Type B pancreatic cell (in vitro differentiated cells): ENCODE data around the gene NECTIN4. TPM values are rescaled to one million over a fixed set of nuclear protein-coding genes. Genes with fewer than 3 reads are reported as not detected.
A peak's percentile ranks its signal among the peaks of the same experiment; 100 is the strongest.

Source experiments
- DNase-seq: peaks from one replicate; pipeline ENCODE4 v3.0.0; 2021; ENCODE audit warnings: mixed read lengths; ENCODE audit not compliant: unreplicated experiment; ENCODE audit errors: extremely low spot score
- H3K27ac Mint-ChIP-seq: 2 replicates; pipeline ENCODE4 v1.8.0; 2021; ENCODE audit warnings: mild to moderate bottlenecking, mixed read lengths
- H3K27me3 Mint-ChIP-seq: 2 replicates; pipeline ENCODE4 v1.8.0; 2021; ENCODE audit warnings: mixed read lengths
- H3K36me3 Mint-ChIP-seq: 2 replicates; pipeline ENCODE4 v1.8.0; 2021; ENCODE audit warnings: mixed read lengths
- H3K4me1 Mint-ChIP-seq: one replicate; pipeline ENCODE4 v1.8.0; 2021; ENCODE audit warnings: mixed read lengths; ENCODE audit not compliant: unreplicated experiment
- H3K4me3 Mint-ChIP-seq: 2 replicates; pipeline ENCODE4 v1.8.0; 2021; ENCODE audit warnings: mild to moderate bottlenecking, mixed read lengths
- H3K9me3 Mint-ChIP-seq: 2 replicates; pipeline ENCODE4 v1.8.0; 2021; ENCODE audit warnings: mixed read lengths
- long read RNA-seq: library from polyadenylated mRNA; unstranded; transcript quantifications from one replicate; pipeline ENCODE4 v2.0.0, GENCODE V29; 2020
- total RNA-seq: library from RNA; stranded (reverse); gene quantifications from 2 replicates; pipeline ENCODE4 v1.2.1, GENCODE V29; 2021; ENCODE audit warnings: low replicate concordance
- TF ChIP-seq, protein P1 (sequence below): fragments of 200-600 bp; sonication (generic); conservative IDR thresholded peaks from 2 replicates; pipeline ENCODE4 v1.5.0; 2021; ENCODE audit warnings: antibody characterized with exemption, mild to moderate bottlenecking

Gene NECTIN4
- total RNA-seq = 57.7 and 193 TPM in 2 replicates
- long read RNA-seq, transcript NECTIN4-201 (9 exons, 3,502 nt) = major isoform, 36 of 156 reads
- long read RNA-seq, partial matches to known transcripts = 44 of 156 reads
- long read RNA-seq, other reads (novel, unspliced or antisense) = 74 of 156 reads

DNA sequence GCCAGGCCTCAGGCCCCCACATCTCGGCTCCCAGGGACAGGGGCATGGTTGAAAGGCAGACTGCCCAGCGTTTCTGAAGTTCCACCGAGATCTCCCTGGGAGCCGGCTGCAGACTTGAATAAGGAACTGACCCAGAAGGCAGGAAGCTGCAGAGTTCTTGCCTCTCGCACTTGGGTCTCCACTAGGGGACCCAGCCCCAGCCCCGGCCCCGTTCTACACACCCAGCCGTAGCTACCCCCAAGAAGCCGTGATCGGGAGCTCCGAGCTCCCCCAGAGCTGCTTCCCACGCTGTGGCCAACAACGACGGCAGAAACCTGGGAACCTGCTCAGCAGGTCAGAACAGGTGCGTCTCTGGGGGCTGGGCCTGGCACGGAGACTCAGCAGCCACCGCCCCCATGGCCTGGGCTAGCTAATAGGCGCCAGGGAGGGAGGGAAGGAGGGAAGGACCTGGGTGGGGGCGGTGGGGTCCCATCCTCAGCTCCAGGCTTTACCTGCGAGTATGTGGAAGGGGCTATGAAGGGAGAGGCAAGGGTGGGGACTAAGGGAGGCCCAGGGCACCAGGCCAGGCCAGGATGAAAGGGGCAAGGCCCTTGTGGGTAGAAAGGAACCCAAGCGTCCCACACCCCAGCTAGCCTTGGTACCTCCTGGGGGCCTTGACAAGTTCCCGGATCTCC lies at the start of gene NECTIN4:
TSS of gene NECTIN4 (minus strand) at position 308 of the 674 bp plus-strand sequence. CDS start at position 46, 262 bp downstream.
- Mint-ChIP-seq H3K36me3 (peaks cover 4% of the 10 kb centered on the region), H3K4me1 (peaks cover 2% of the 10 kb centered on the region), H3K27ac (peak within 1 kb of the TSS; percentile 97), H3K27me3 (no peaks in the 10 kb centered on the region), H3K9me3 (no peaks in the 10 kb centered on the region), H3K4me3 (peak within 1 kb of the TSS; percentile 88)
- TF ChIP-seq, protein P1, sequence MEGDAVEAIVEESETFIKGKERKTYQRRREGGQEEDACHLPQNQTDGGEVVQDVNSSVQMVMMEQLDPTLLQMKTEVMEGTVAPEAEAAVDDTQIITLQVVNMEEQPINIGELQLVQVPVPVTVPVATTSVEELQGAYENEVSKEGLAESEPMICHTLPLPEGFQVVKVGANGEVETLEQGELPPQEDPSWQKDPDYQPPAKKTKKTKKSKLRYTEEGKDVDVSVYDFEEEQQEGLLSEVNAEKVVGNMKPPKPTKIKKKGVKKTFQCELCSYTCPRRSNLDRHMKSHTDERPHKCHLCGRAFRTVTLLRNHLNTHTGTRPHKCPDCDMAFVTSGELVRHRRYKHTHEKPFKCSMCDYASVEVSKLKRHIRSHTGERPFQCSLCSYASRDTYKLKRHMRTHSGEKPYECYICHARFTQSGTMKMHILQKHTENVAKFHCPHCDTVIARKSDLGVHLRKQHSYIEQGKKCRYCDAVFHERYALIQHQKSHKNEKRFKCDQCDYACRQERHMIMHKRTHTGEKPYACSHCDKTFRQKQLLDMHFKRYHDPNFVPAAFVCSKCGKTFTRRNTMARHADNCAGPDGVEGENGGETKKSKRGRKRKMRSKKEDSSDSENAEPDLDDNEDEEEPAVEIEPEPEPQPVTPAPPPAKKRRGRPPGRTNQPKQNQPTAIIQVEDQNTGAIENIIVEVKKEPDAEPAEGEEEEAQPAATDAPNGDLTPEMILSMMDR = no peak
- DNase-seq = no peak

DNA sequence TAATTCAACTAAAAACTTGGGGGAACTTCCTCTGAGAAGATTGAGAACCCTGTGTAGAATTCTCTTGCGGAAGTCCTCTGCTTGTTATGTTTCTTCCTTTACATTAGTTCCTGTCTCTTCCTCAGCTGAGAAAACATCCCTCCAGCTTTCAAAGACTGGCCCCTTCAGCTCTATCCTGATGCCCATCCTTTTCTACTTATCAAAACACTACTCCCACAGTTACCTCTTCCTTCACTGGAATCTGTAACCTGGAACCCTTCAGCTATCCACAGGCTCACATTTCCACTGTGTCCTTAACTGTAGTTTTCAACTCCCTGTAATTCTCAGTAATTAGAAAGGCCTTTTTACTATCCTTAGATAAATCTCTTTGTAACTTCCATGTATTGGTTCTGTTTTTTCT lies 49.1 kb upstream of the NECTIN4 start:
- Mint-ChIP-seq H3K4me3 (no peak overlapping the region), H3K27ac (no peak overlapping the region), H3K9me3 (no peaks in the 10 kb centered on the region), H3K36me3 (no peaks in the 10 kb centered on the region), H3K27me3 (no peaks in the 10 kb centered on the region), H3K4me1 (peaks cover 11% of the 10 kb centered on the region)
- no peak for DNase-seq
- TF ChIP-seq, protein P1 = no peak

GRCh38 chr1:161137881-161138280 lies 48.5 kb upstream of the NECTIN4 start:
- DNase-seq = no peak
- TF ChIP-seq, protein P1 = no peak
- Mint-ChIP-seq H3K4me1 (peaks cover 11% of the 10 kb centered on the region), H3K9me3 (no peaks in the 10 kb centered on the region), H3K27ac (peak overlapping the region; percentile 34), H3K36me3 (no peaks in the 10 kb centered on the region), H3K27me3 (no peaks in the 10 kb centered on the region), H3K4me3 (no peak overlapping the region)

- H3K27ac Mint-ChIP-seq = no peak overlapping the region
- TF ChIP-seq, protein P1 = no peak
- H3K36me3 Mint-ChIP-seq = peaks cover 8% of the 10 kb centered on the region
- no peaks in the 10 kb centered on the region for H3K27me3 Mint-ChIP-seq
- no peak overlapping the region for H3K4me3 Mint-ChIP-seq
- peaks cover 27% of the 10 kb centered on the region for H3K4me1 Mint-ChIP-seq
- DNase-seq = no peak
- no peaks in the 10 kb centered on the region for H3K9me3 Mint-ChIP-seq
Observed at GRCh38 chr1:161133220-161133740, 43.9 kb upstream of the NECTIN4 start.

DNA sequence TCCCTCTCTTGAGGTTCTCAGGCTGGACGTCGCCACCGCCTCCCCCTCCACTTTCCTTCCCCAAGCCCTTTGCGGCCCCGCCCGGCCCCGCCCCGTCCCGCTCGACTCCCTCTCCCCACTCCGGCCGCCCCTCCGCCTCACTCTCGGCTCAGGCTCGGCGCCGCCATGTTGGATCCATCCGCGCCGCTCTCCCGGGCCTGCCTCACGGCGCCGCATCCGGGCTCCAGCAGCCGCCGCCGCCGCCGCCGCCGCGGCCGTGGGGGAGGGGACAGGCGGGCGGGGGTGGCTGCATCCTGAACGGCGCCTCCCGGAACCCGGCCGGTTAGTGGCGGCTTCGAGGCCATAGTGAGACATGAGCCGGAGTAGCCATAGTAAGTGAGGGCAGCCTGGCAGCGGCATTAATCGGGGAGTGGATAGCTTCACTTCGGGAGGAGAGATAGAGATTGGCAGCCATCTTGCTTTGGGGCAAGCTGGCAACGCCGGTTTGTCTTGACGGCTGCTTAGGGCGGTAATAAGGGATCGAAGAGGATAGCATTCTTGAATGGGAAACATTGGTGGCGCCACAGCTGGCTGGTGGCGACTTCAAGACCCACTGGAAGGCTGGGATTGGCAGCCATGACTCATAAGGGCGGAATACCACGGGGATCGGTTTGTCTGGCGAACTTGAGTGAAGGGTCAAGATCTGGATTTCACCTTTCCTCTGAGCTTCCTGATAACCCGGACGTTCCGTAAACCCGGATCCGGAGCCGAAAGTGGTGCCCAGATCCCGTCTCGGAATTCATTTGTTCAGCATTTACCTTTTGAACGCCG lies 43.3 kb upstream of the NECTIN4 start, which contains the start of gene DEDD:
TSS of gene DEDD (minus strand) at position 258 of the 810 bp plus-strand sequence. CDS start 8,205 bp downstream, outside the sequence.
- H3K9me3 Mint-ChIP-seq = no peaks in the 10 kb centered on the region
- H3K27ac Mint-ChIP-seq = peak within 1 kb of the TSS; percentile 88
- H3K27me3 Mint-ChIP-seq = no peaks in the 10 kb centered on the region
- H3K4me3 Mint-ChIP-seq = no peak within 1 kb of the TSS
- H3K4me1 Mint-ChIP-seq = peaks cover 22% of the 10 kb centered on the region
- TF ChIP-seq, protein P1 = peak; percentile 26
- H3K36me3 Mint-ChIP-seq = peaks cover 13% of the 10 kb centered on the region
- peak; percentile 90 for DNase-seq
